HEK293 (cell line): ENCODE results near the gene PRMT7.

Experiments
- OSR2 ChIP-seq: fragments of 450-650 bp; formaldehyde crosslinking; IDR thresholded peaks from 2 replicates; pipeline ENCODE4 v1.5.1; 2016; ENCODE audit warnings: missing biosample characterization, missing genetic modification characterization
- PBX3 ChIP-seq: sonication (generic); formaldehyde crosslinking; IDR thresholded peaks from 2 replicates; pipeline ENCODE4 v1.8.1; 2022; ENCODE audit warnings: mild to moderate bottlenecking, moderate library complexity, missing genetic modification reagents
- SCRT2 ChIP-seq: fragments of 450-650 bp; formaldehyde crosslinking; IDR thresholded peaks from 2 replicates; pipeline ENCODE4 v1.5.1; 2016; ENCODE audit warnings: missing biosample characterization, missing genetic modification characterization
- TCF7L2 ChIP-seq: IDR thresholded peaks from 2 replicates; pipeline ENCODE4 v1.6.1; 2011; ENCODE audit warnings: low read depth, mild to moderate bottlenecking, inconsistent platforms, low read length, moderate library complexity, borderline replicate concordance
- YY2 ChIP-seq: fragments of 450-650 bp; formaldehyde crosslinking; IDR thresholded peaks from 2 replicates; pipeline ENCODE4 v1.5.1; 2016; ENCODE audit warnings: missing biosample characterization, missing genetic modification characterization
- ZBTB10 ChIP-seq: fragments of 450-650 bp; formaldehyde crosslinking; IDR thresholded peaks from 2 replicates; pipeline ENCODE4 v1.5.1; 2016; ENCODE audit warnings: missing biosample characterization, missing genetic modification characterization
- ZBTB21 ChIP-seq: fragments of 450-650 bp; formaldehyde crosslinking; IDR thresholded peaks from 2 replicates; pipeline ENCODE4 v1.5.1; 2017; ENCODE audit warnings: missing biosample characterization, missing genetic modification characterization
- ZNF10 ChIP-seq: fragments of 450-650 bp; formaldehyde crosslinking; IDR thresholded peaks from 2 replicates; pipeline ENCODE4 v1.5.1; 2017; ENCODE audit warnings: missing biosample characterization, missing genetic modification characterization
- ZNF169 ChIP-seq: fragments of 450-650 bp; formaldehyde crosslinking; IDR thresholded peaks from 2 replicates; pipeline ENCODE4 v1.5.1; 2016; ENCODE audit warnings: missing biosample characterization, missing genetic modification characterization
- ZNF18 ChIP-seq: fragments of 450-650 bp; formaldehyde crosslinking; IDR thresholded peaks from 2 replicates; pipeline ENCODE4 v1.5.1; 2016; ENCODE audit warnings: missing biosample characterization, missing genetic modification characterization
- ZNF239 ChIP-seq: fragments of 450-650 bp; formaldehyde crosslinking; IDR thresholded peaks from 2 replicates; pipeline ENCODE4 v1.5.1; 2016; ENCODE audit warnings: missing biosample characterization, missing genetic modification characterization
- ZNF404 ChIP-seq: fragments of 450-650 bp; formaldehyde crosslinking; IDR thresholded peaks from 2 replicates; pipeline ENCODE4 v1.5.1; 2017; ENCODE audit warnings: missing biosample characterization, missing genetic modification characterization
- ZNF518A ChIP-seq: fragments of 450-650 bp; formaldehyde crosslinking; conservative IDR thresholded peaks from 2 replicates; pipeline ENCODE4 v1.5.1; 2016; ENCODE audit warnings: low read depth, missing biosample characterization, missing genetic modification characterization
- ZNF544 ChIP-seq: fragments of 450-650 bp; formaldehyde crosslinking; IDR thresholded peaks from 2 replicates; pipeline ENCODE4 v1.5.0; 2017; ENCODE audit warnings: missing biosample characterization, missing genetic modification characterization
- ZNF600 ChIP-seq: fragments of 450-650 bp; formaldehyde crosslinking; IDR thresholded peaks from 2 replicates; pipeline ENCODE4 v1.5.1; 2016; ENCODE audit warnings: missing biosample characterization, missing genetic modification characterization
- ZNF639 ChIP-seq: fragments of 450-650 bp; formaldehyde crosslinking; IDR thresholded peaks from 2 replicates; pipeline ENCODE4 v1.5.1; 2016; ENCODE audit warnings: missing biosample characterization, missing genetic modification characterization
- ZNF660 ChIP-seq: fragments of 450-650 bp; IDR thresholded peaks from 2 replicates; pipeline ENCODE4 v1.5.1; 2018; ENCODE audit warnings: missing biosample characterization, mild to moderate bottlenecking, missing genetic modification characterization
- ZNF777 ChIP-seq: fragments of 450-650 bp; formaldehyde crosslinking; IDR thresholded peaks from 2 replicates; pipeline ENCODE4 v1.5.1; 2017; ENCODE audit warnings: missing biosample characterization, missing genetic modification characterization, borderline replicate concordance
- ZNF792 ChIP-seq: fragments of 450-650 bp; formaldehyde crosslinking; IDR thresholded peaks from 2 replicates; pipeline ENCODE4 v1.5.1; 2016; ENCODE audit warnings: missing biosample characterization, missing genetic modification characterization
- ZSCAN30 ChIP-seq: fragments of 450-650 bp; IDR thresholded peaks from 2 replicates; pipeline ENCODE4 v1.5.1; 2018; ENCODE audit warnings: missing biosample characterization, mild to moderate bottlenecking, missing genetic modification characterization, moderate library complexity
- ZXDB ChIP-seq: fragments of 450-650 bp; formaldehyde crosslinking; IDR thresholded peaks from 2 replicates; pipeline ENCODE4 v1.5.1; 2016; ENCODE audit warnings: missing biosample characterization, missing genetic modification characterization
- TF ChIP-seq, protein P1 (sequence below): fragments of 450-650 bp; formaldehyde crosslinking; IDR thresholded peaks from 2 replicates; pipeline ENCODE4 v1.5.1; 2016; ENCODE audit warnings: missing biosample characterization, missing genetic modification characterization

Gene PRMT7

GRCh38 chr16:68310774-68311511 is at the start of gene PRMT7, which contains the start of gene SLC7A6OS (continued):
- TF ChIP-seq ZNF18 (tag by site-specific recombination), result no peak
- no peak for TF ChIP-seq ZNF239 (tag by site-specific recombination)
- TF ChIP-seq ZNF639 (tag by site-specific recombination), result no peak
- TF ChIP-seq ZBTB21 (tag by site-specific recombination), result 0 out of 2 replicates have a peak, but pooled peaks have one; percentile 27
- TF ChIP-seq ZNF169, result no peak
- TF ChIP-seq YY2, result peak; percentile 96
- TF ChIP-seq TCF7L2, result no peak
- TF ChIP-seq ZNF777 (tag by site-specific recombination), result no peak
- no peak for TF ChIP-seq ZNF544 (tag by site-specific recombination)
- TF ChIP-seq, protein P1, sequence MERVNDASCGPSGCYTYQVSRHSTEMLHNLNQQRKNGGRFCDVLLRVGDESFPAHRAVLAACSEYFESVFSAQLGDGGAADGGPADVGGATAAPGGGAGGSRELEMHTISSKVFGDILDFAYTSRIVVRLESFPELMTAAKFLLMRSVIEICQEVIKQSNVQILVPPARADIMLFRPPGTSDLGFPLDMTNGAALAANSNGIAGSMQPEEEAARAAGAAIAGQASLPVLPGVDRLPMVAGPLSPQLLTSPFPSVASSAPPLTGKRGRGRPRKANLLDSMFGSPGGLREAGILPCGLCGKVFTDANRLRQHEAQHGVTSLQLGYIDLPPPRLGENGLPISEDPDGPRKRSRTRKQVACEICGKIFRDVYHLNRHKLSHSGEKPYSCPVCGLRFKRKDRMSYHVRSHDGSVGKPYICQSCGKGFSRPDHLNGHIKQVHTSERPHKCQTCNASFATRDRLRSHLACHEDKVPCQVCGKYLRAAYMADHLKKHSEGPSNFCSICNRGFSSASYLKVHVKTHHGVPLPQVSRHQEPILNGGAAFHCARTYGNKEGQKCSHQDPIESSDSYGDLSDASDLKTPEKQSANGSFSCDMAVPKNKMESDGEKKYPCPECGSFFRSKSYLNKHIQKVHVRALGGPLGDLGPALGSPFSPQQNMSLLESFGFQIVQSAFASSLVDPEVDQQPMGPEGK (tag by site-specific recombination), result peak; percentile 83
- TF ChIP-seq OSR2 (tag by site-specific recombination), result 0 out of 2 replicates have a peak, but pooled peaks have one; percentile 39
- TF ChIP-seq ZNF404 (tag by site-specific recombination), result no peak
- no peak for TF ChIP-seq PBX3
- peak; percentile 81 for TF ChIP-seq ZNF660 (tag by site-specific recombination)
- peak; percentile 76 for TF ChIP-seq ZXDB
- TF ChIP-seq SCRT2 (tag by site-specific recombination), result peak; percentile 86
- TF ChIP-seq ZNF792, result no peak; the same call in 1 of the 2 replicates
- peak; percentile 6; the same call in 1 of the 2 replicates for TF ChIP-seq ZNF600 (tag by site-specific recombination)
- TF ChIP-seq ZNF518A (tag by site-specific recombination), result no peak
- TF ChIP-seq ZBTB10, result peak; percentile 82
- no peak for TF ChIP-seq ZNF10 (tag by site-specific recombination)
- TF ChIP-seq ZSCAN30 (tag by site-specific recombination), result peak; percentile 28; the same call in 1 of the 2 replicates
